Suppressor macrophage treated with lipopolysaccharide for 1 hour (primary cell): Measurements from ENCODE around the gene CAMSAP1.

Experiments
- DNase-seq, 3 donors: peaks; one replicate each; pipeline ENCODE4 v3.0.0-alpha.2; 2020 to 2022

Gene CAMSAP1

DNA sequence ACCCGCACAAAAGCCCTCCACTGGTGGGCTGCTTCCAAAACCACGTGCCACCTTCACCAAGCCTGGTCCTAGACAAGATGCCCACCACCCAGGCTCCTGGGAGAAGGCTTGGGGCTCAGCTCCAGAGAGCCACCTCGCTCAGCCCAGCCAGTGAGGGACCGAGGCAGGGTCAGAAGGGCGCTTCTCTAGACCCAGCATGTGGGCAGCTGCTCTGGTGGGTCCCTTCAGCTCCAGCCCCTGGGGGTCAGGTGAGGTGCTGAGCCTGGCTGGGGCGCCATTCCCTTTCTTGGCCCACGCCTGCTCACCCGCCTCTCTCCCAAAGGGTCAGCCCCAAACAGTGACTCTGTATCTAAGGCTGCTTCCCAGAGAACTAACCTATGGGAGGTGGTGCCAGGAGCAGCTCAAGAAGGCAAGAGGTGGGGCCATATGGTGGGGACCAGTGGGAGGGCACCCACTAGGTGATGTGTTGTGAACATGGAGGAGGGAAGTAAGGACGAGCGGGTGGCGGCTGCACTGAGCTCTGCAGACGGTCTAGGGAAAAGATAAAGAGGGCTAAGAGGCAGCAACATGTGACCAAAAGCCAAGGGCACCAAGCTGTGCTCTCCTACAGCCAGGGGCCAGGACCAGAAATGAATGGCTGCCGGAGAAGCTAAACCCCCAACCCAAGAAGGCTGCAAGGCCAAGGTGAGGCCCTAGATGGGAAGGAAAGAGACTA, 79.3 kb downstream of the CAMSAP1 start:
- DNase-seq, result no peak

DNA sequence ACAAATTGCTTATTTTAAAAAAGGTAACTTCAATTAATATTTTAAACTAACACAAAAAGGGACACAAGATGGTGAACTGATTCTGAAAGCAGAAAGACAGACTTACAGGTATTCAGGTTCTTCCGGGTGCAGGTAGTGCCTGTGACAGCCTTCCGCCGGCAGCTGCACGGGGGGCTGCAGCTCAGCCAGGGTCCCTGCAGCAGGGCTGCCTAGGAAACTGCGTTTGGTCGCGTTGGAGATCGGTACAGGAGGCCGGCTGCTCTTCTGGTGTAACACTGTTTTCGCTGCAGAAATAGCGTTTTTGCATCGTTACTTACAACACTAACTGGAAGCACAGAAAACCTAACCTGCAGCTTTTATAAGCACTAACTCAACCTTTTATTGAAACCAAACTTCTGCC, 80.0 kb downstream of the CAMSAP1 start:
- no peak for DNase-seq

DNA sequence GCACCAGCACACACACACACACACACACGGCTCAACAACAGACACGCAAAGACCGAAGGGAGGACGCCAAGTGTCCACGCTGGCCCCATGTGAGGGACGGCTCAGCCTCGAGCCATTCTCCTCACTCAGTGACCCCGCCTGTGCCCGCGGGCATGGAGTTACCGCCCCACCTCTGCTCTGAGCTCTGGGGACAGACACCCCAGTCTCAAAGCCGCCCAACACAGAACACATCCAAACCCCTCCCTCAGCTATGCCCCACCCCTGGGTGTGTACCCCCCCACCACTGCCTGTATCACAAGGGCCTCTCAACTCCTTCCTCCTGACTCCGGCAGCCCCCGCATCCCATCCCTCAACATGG, 81.2 kb downstream of the CAMSAP1 start:
- DNase-seq, result no peak

DNA sequence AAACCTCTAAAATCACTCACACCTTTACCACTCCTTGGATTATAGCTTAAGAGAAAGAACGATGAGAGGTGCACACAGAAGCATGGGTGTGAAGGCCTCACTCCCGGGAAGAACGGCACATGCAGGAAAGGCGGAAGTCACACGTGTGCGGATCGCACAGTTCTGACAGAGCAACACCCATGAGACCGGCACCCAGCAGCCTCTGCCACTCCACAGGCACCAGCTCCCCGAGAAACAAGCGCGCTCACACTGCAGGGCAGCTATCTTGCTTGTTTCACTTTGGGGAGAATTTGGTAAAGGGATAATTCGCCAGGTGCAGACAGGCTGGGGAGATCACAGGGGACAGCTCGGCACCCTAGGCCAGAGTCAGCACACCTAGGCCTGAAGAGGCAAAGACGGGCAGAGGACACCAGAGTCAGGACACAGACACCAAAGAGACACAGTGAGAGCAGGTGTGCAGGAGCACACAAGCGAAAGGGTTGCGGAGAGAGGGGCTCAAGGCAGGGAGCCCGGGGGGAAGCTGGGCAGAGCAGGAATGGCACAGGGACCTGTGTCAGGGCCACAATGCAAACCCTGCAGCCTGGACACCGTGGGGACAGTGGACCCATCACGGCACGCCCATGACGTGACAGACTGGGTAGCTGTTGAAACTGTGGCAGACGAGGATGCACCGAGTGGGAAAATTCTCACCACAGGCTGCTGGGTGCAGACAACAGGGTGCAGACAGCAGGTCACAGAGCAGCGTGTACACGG, 81.7 kb downstream of the CAMSAP1 start:
- DNase-seq, result no peak

DNA sequence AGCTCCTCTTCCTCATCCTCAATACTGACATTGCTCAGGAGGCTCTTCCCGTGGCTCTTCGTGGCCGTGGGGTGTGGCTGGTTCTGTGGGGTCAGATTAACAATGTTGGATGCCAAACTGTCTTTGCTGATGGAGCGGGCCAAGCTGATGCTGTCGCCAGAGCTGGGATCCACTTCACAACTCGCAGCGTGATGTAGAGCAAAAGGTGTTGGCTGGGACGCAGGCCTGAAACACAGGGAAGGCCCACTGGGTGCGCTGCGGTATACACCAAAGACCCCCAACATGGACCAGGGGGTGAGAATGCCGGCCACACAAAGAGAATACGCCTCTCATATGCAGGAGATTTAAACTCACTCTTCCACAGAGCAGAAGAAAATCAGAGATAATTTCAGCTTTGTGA, 84.3 kb downstream of the CAMSAP1 start:
- DNase-seq, result no peak

DNA sequence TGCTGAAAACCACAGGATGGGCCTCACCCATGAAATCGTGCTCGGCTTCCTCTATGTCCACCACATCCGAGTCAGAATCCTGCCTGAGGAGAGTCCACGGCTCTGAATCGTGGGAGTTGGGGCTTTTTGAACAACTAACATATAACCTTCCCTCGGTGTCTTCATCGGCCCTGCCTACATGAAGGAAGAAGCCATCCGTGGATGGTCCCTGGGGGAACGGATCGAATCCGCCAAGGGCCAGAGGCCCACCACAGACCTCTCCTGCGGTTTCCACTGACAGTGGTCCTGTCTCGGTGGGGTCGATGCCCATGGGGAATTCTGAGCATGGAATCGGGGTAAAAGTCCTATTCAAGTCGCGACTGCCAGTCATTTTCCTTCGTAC, 85.0 kb downstream of the CAMSAP1 start:
- no peak for DNase-seq

DNA sequence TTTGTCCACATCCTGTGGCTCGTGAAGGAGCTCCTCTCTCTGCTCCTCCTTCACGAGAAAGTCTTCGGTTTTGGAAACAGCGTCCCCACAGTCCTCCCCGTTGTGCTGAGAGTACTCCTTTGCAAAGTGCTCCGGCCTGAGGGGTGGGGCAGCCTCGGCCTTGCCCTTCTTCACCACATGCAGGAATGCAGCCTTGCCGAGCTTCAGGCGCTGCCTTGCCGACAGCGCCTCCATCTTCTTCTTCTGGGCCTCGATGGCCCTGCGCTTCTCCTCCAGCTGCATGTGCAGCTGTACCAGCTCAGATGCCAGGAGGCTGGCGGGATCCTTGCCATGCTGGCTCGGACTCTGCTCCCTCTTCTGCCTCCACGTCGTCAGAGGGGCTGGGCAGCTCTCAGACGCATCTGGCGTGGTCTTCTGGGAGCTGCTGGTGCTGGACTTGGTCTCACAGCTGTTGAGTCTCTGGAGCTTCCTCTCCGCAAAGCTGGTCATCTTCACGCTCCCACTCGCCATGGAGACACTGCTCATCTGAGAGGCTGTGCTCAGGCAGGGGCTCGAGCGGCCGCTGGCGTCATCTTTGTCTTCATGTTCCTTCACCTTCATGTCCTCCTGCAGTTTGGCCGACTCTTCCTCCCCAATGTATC, 85.5 kb downstream of the CAMSAP1 start:
- no peak for DNase-seq

DNA sequence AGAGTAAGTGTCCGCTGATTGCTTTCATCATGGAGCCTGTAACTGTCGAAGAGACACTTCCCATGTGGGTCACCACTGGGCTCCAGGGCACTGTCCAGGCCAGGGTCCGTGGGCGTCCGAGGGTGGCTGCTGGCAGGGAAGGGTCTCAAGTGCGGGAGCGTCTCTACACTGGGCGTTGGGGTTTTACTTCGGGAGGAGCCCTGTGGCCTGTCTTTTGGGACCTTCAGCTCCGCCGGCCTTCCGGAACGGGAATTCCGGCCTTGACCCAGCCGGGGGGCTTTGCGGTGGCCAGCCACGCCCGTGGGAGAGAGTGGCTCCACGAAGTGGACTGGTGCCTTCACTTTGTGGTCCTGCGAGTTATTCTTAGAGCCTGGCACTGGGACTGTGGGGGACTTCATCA, 86.2 kb downstream of the CAMSAP1 start:
- DNase-seq, result no peak

DNA sequence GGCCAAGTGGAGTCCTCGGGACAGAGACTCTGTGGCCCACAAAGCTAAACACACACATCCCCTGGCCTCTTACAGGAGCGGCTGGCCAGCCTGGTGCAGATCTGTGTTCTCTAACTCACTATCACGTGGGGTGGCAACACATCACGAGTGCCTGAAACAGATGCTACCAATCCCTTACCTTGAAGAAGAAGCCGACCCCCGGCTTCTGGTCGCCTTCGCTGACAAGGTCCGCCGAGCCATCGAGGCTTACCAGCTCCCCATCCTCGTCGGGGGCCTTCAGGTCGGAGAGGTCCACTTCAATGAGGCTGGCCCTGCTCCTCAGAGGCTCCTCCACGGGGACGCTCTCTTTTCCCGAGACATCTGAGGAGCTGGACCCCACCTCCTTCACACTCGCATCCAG, 86.7 kb downstream of the CAMSAP1 start:
- no peak for DNase-seq

DNA sequence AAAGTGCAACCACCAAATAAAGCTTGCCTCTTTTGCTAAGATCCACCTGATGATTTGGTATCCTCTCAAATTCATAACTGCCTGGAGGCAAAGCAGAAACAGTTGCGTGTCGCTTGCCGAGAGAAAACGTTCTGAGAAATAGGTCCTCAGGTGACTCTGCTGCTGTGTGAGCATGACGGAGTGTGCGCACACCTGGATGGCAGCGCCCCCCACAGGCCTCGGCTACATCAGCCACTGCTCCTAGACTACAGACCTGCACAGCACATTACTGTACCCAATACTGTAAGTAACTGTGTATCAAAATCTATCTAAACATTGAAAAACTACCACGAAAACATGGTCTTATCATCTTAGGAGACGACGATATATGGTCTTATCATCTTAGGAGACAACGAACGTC, 87.4 kb downstream of the CAMSAP1 start:
- DNase-seq, result no peak

DNA sequence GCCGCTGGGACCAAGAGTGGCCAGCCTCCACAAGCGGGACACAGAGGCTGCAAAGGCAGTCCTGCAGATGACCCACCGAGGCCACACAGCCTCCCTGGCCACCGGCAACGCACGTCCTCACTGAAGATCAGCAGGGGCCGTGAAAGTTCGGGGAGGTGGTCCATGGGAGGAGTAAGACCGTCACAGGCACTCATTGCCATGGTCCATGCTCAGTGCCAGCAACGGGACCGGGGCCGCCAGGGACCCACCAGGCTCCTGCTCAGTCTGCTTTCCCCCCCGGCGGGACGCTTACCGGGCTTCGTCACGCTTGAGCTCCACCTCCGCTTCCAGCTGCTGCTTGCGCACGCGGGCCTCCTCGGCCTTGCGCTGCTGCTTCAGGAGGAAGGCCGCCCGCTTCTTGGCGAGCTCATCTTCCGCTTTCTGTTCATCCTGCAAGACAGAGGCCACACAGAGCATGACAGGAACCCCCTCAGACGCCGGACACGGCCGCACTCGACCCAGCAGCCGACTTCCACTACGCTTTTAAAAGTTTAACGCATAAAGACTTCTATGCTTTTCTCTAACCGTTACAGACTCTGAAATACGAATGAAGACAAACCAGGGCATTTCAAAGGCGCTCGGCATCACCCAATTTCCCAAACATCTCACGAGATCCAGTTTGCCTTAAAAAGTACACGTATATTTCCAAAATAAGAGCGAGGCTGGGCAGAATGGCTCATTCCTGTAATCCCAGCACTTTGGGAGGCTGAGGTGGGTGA, 88.4 kb downstream of the CAMSAP1 start:
- no peak for DNase-seq

DNA sequence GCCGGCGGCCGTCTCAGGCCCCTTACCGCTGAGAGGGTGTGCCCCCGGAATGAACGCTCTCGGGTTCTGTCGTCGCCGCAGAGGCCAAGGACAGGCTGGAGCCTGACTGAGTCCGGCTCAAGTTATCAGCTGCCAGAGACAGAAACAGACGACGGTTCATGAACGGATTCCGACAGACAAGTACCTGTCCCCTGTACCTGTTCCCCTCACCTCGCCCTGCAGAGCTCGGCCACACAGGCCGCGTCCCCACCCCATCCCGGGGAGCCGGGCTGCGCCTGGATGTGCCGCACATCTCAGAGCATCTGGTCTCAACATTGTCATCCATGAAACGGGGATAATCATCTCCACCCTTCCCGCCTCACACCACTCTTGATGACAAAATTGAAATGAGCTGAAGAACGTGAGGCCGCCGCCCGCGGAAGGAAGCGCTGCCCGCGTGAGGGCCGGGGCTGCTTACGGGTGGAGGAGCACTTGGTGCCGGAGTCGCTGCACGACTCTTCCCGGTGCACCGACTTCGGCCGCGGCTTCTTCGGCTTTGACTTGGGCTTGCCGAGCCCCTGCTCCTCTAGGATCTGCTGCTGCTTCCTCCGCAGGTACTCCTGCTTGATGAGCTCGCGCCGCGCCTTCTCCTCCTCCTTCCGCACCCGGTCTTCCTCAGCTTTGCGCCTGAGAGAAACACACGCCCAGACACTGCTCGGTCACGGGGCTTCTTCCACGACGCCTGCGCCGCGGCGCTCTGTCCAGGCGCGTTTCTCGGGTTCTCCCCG, 89.2 kb downstream of the CAMSAP1 start:
- DNase-seq, result no peak

DNA sequence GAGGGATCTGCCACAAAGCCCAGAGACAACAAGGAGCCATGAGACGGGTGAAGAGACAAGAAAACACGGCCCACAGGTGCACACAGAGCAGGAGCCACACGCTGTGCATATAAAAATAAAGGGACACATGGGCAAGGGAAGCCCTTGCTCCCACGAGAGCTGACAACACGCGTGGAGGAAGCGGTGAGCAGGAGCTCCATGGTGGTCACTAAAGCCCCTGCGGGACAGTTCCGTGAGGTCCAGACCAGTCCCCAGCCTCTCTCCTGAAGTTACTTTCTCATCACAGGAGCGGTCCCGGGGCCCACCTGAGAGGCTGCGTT, 90.7 kb downstream of the CAMSAP1 start:
- no peak for DNase-seq

DNA sequence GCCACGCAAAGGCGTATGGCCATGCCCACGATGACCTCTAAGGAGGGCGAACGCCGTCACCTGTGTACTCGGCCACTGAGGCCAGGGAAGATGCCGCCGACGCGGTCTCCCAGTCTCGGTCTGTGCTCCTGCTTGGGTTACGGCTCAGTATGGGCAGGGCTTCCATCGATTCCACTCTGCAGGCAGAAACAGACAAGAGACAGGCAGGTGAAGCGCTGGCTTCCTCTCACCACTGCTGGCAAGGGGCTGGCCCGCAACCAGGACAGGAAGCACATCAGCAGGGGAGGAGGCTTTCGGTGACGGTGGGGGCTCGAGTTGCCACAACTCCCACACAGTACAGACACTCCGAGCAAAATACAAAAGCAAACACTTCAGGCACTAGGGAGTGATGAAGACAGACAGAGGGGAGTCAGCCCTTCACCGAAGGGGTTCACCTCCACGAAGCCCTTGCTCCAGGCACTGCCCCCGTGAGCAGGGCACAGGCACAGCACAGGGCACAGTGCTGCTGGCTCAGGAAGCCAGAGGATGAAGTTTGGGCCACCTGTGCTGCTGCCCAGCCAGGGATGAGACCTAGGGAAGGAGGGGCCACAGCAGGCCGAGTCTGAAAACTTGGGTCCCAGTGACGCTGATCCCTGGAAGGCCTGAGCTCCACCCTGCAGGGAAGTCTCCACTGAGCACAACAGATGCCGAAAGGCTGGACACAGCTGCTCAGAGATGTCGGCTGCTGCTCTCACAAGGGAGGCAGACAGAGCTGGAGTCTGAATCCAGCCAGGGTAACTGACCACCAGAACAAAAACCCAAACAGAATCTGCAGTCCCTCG, 91.3 kb downstream of the CAMSAP1 start:
- no peak for DNase-seq

DNA sequence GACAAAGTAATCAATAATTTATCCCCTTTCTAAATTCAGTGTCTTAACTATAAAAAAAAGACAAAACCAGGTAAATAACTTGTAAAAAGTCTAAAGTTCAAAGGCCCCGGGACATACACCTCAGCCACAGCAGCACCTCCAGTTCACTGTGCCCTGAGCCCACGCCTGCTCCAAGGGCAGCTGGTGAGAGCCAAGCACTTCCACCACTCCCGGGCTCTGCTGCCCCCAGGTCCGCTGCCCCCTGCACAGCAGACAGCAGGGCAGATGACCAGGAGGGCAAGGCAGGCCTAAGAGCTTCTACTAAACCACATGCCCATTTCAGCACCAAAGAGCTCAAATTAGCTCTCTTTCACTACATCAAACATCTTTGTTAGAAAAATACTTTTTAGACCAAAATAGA, 91.9 kb downstream of the CAMSAP1 start:
- DNase-seq, result no peak

DNA sequence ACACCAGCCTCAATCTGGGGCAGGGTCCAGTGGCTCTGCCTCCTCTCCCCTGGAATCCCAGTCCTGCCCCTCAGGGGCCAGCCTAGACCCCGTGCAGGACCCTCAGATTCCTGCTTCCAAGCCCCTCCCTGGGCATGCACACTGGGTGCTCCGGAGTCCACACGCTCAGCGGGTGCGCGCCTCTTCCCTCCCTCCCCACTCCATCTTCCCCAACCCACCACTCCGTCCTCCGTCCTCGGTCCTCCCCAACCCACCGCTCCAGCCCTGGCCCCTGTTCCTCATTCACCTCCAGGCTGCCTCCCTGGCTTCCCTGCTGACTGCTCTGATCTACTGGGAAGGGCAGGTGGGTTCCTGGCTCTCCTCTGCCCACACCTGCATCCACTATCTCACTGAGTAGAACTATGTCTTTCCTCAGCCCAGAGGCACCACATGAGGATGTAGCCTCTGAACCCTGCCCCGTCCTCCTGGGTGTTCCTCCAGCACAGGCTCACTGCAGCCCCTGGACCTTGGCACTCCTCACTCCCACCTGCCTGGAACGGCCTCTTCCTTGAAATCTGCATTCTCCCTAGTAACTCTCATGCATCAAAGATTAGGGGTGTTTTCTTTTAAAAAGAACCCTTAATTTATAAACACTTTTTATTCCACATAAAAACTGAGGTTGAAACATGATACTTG, 92.8 kb downstream of the CAMSAP1 start:
- no peak for DNase-seq

DNA sequence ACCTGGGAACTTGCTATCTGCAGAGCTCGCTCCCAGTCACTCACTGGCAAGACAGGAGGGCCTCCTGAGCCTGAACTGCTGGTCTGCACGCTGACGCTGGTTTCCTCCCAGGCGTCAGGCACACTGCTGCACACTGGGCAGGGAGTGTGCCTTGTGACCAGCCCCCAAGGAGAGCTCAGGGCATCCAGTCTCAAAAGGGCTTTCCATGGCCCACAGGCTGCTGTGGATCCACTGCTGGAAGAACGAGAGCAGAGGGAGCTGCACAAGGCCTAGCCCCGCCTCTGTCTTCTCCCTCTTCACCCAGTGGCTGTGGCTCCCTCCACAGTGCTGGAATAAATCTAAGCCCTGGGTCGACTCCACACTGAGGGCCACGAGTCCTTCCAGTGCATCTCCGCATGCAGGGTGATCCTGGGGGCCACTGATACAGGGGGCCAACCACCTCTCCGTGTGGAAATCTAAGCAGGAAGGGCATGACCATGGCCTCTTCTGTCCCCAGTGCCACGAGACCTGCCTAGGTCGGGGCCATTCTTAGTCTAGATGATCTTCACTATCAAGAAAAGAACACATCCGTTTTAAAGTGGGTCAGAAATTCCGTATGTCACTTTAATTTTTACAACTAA, 93.6 kb downstream of the CAMSAP1 start:
- DNase-seq, result no peak

DNA sequence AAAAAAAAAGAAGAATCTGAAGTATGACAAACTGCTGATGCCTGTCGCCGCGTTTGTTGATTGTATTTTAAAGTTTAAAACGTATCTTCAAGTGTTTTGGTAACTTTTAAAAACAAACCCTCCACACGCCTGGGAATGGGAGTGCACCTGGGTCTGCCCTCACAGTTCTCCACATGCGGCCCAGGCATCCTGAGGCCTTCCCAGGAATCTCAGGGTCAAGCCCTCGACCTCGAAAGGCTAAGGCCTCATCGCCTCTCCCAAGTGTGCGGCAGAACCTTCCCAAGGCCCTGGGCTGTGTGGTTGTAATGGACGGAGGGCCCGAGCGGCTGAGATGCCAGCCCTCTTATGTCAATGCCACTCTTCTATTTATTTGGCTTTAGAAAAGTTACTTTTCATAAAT, 94.4 kb downstream of the CAMSAP1 start:
- no peak for DNase-seq

DNA sequence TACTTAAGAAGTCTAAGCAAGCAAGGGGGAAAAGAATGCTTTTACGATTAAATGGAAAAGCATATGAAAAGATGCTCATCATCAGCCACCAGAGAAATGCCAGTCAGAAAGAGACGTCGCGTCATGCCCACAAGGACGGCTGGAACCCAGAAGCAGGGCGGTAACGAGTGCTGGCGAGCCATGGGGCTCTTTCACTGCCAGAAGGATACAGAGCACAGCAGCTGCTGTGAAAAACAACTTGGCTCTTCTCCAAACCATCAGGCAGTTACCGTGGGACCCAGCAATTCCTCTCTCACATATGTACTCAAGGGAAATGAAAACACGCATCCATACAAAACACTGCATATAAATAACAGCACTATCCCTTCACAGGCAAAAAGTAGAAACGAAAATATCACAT, 95.5 kb downstream of the CAMSAP1 start:
- DNase-seq, result no peak

DNA sequence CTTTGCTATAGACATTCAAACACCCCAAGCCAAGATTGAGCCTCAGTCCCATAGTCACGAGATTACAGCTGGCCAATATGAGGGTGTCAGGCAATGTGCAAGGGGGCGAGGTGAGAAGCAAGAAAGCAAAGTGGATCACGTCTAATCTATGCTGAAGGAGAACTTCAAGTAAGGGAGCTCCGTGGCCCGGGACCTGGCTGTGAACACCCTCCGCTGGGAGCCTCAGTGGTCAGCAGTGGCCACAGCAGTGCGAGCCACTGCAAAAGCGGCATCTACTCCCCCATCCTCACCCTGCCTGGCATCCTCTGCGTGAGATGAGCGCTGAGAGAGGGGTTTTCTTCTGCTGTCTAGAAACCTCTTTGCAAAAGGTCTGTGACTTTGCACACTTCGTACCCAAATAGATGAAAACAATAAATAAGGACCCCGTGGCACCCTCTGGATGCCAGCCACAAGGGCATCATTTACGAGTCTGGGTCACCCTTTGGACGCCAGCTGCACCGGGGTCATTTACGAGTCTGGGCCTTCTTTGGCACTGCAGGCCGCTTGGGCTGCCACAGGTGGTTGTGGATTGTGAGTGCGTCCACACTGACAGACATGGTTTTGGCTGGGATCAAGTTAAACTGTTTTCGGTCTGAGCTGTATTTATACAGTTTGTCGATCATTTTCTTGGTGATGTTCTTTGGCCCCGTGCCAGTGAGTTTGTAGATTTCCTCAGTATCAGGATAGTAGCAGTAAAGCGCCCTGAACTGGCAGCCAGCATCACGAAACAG, 96.4 kb downstream of the CAMSAP1 start:
- DNase-seq, result no peak
